MG63 (cell line): ENCODE data around the gene VPS11. TPM values are rescaled to one million over a fixed set of nuclear protein-coding genes. Genes with fewer than 3 reads are reported as not detected.
"Not testable (repeated sequence)": the region's sequence is repeated elsewhere in the genome, so short reads cannot be mapped to it uniquely, and the experiment has no call there.

ENCODE experiments used
- DNase-seq: peaks from one replicate; pipeline ENCODE4 v3.0.0-alpha.2; 2020
- H3K27me3 ChIP-seq: fragments of 250-450 bp; sonication (Bioruptor Pico); 2 replicates; pipeline ENCODE4 v1.5.1; 2020; ENCODE audit warnings: mild to moderate bottlenecking, moderate library complexity
- H3K36me3 ChIP-seq: fragments of 250-450 bp; sonication (Bioruptor Pico); 2 replicates; pipeline ENCODE4 v1.5.1; 2020; ENCODE audit warnings: mild to moderate bottlenecking, moderate library complexity
- H3K4me3 ChIP-seq: fragments of 250-450 bp; sonication (Bioruptor Pico); 2 replicates; pipeline ENCODE4 v1.5.1; 2020; ENCODE audit warnings: mild to moderate bottlenecking, moderate library complexity
- H3K9me3 ChIP-seq: fragments of 250-450 bp; sonication (Bioruptor Pico); 2 replicates; pipeline ENCODE4 v1.5.1; 2020; ENCODE audit warnings: mild to moderate bottlenecking, moderate library complexity
- total RNA-seq: library from RNA; depleted of rRNA; stranded (reverse); fragments of >200 nt; shearing (Covaris generic); gene quantifications from 2 replicates; pipeline ENCODE4 v1.2.3, GENCODE V29; 2014; ENCODE audit warnings: low replicate concordance

Gene VPS11
- total RNA-seq, 1 experiment from 2014 or later, result 14.2 TPM

- Histone ChIP-seq H3K4me3 (peak within 1 kb of the TSS; percentile 77), H3K36me3 (no peaks in the 10 kb centered on the region; the same call in 1 of the 2 replicates), H3K9me3 (no peaks in the 10 kb centered on the region), H3K27me3 (no peaks in the 10 kb centered on the region)
- DNase-seq, result peak; percentile 98
Observed at GRCh38 chr11:119030329-119031047, 37.1 kb upstream of the VPS11 start, which contains the start of gene SLC37A4. Gene SLC37A4 (minus strand): TSS chr11:119030877.

GRCh38 chr11:119031912-119032280 is 35.7 kb upstream of the VPS11 start:
- no peak overlapping the region for H3K4me3 ChIP-seq
- H3K27me3 ChIP-seq, result no peaks in the 10 kb centered on the region
- H3K36me3 ChIP-seq, result no peaks in the 10 kb centered on the region; the same call in 1 of the 2 replicates
- DNase-seq, result no peak
- no peaks in the 10 kb centered on the region for H3K9me3 ChIP-seq

GRCh38 chr11:119033421-119033820 is 34.2 kb upstream of the VPS11 start:
- H3K9me3 ChIP-seq, H3K36me3 ChIP-seq, DNase-seq, H3K27me3 ChIP-seq, H3K4me3 ChIP-seq: not testable (repeated sequence)

- Histone ChIP-seq H3K27me3 (no peaks in the 10 kb centered on the region), H3K4me3 (no peak overlapping the region), H3K9me3 (no peaks in the 10 kb centered on the region), H3K36me3 (no peaks in the 10 kb centered on the region)
- DNase-seq, result no peak
Observed at GRCh38 chr11:119034813-119035212, 32.8 kb upstream of the VPS11 start.

- H3K9me3 ChIP-seq, result no peaks in the 10 kb centered on the region
- H3K4me3 ChIP-seq, result no peak overlapping the region
- no peak for DNase-seq
- H3K27me3 ChIP-seq, result no peaks in the 10 kb centered on the region
- H3K36me3 ChIP-seq, result no peaks in the 10 kb centered on the region
Observed at GRCh38 chr11:119038884-119039283, 28.7 kb upstream of the VPS11 start.

GRCh38 chr11:119039471-119039870 is 28.1 kb upstream of the VPS11 start:
- not testable (repeated sequence) for H3K9me3 ChIP-seq, H3K27me3 ChIP-seq, H3K4me3 ChIP-seq, H3K36me3 ChIP-seq, DNase-seq

GRCh38 chr11:119041821-119042514 is 25.6 kb upstream of the VPS11 start:
- H3K4me3 ChIP-seq, result no peak overlapping the region
- no peaks in the 10 kb centered on the region for H3K9me3 ChIP-seq
- H3K27me3 ChIP-seq, result no peaks in the 10 kb centered on the region

GRCh38 chr11:119042927-119043326 is 24.7 kb upstream of the VPS11 start:
- Histone ChIP-seq H3K27me3 (no peaks in the 10 kb centered on the region), H3K36me3 (peaks cover 17% of the 10 kb centered on the region), H3K4me3 (no peak overlapping the region), H3K9me3 (no peaks in the 10 kb centered on the region)
- no peak for DNase-seq

More at GRCh38 chr11:119041821-119042514, 25.6 kb upstream of the VPS11 start:
- H3K36me3 ChIP-seq, result peaks cover 8% of the 10 kb centered on the region
- DNase-seq, result no peak

GRCh38 chr11:119044708-119045107 is 22.9 kb upstream of the VPS11 start:
- no peak overlapping the region for H3K4me3 ChIP-seq
- no peaks in the 10 kb centered on the region for H3K9me3 ChIP-seq
- no peak for DNase-seq
- peaks cover 24% of the 10 kb centered on the region for H3K36me3 ChIP-seq
- no peaks in the 10 kb centered on the region for H3K27me3 ChIP-seq

- Histone ChIP-seq H3K9me3 (no peaks in the 10 kb centered on the region), H3K4me3 (no peak overlapping the region), H3K27me3 (no peaks in the 10 kb centered on the region), H3K36me3 (peaks cover 37% of the 10 kb centered on the region)
- no peak for DNase-seq
Observed at GRCh38 chr11:119046489-119046888, 21.1 kb upstream of the VPS11 start.

- no peak for DNase-seq
- Histone ChIP-seq H3K27me3 (no peaks in the 10 kb centered on the region), H3K4me3 (no peak overlapping the region), H3K36me3 (peaks cover 40% of the 10 kb centered on the region), H3K9me3 (no peaks in the 10 kb centered on the region)
Observed at GRCh38 chr11:119047205-119047604, 20.4 kb upstream of the VPS11 start.

- Histone ChIP-seq H3K36me3 (peaks cover 54% of the 10 kb centered on the region), H3K4me3 (no peak overlapping the region), H3K27me3 (no peaks in the 10 kb centered on the region), H3K9me3 (no peaks in the 10 kb centered on the region)
- DNase-seq, result no peak
Observed at GRCh38 chr11:119048644-119049043, 19.0 kb upstream of the VPS11 start.

- DNase-seq, result no peak
- no peaks in the 10 kb centered on the region for H3K9me3 ChIP-seq
- no peaks in the 10 kb centered on the region for H3K27me3 ChIP-seq
- H3K4me3 ChIP-seq, result no peak overlapping the region
- H3K36me3 ChIP-seq, result peaks cover 59% of the 10 kb centered on the region
Observed at GRCh38 chr11:119049081-119049480, 18.5 kb upstream of the VPS11 start.

- Histone ChIP-seq H3K4me3 (no peak overlapping the region), H3K36me3 (peaks cover 71% of the 10 kb centered on the region), H3K9me3 (no peaks in the 10 kb centered on the region), H3K27me3 (no peaks in the 10 kb centered on the region)
- DNase-seq, result no peak
Observed at GRCh38 chr11:119051440-119052162, 16.0 kb upstream of the VPS11 start.

- H3K36me3 ChIP-seq, result peaks cover 68% of the 10 kb centered on the region
- H3K27me3 ChIP-seq, result no peaks in the 10 kb centered on the region
- no peak overlapping the region for H3K4me3 ChIP-seq
- no peaks in the 10 kb centered on the region for H3K9me3 ChIP-seq
- no peak for DNase-seq
Observed at GRCh38 chr11:119052163-119052814, 15.3 kb upstream of the VPS11 start.

GRCh38 chr11:119054418-119054817 is 13.2 kb upstream of the VPS11 start:
- Histone ChIP-seq H3K4me3 (no peak overlapping the region), H3K9me3 (no peaks in the 10 kb centered on the region), H3K36me3 (peaks cover 57% of the 10 kb centered on the region), H3K27me3 (no peaks in the 10 kb centered on the region)
- DNase-seq, result no peak

GRCh38 chr11:119055901-119056300 is 11.7 kb upstream of the VPS11 start:
- DNase-seq, result no peak
- no peaks in the 10 kb centered on the region for H3K9me3 ChIP-seq
- H3K4me3 ChIP-seq, result peak overlapping the region; percentile 92
- peaks cover 45% of the 10 kb centered on the region for H3K36me3 ChIP-seq
- no peaks in the 10 kb centered on the region for H3K27me3 ChIP-seq
